GM12878 (cell line): Measurements from ENCODE around the gene FZD2.

Experiments
- CEBPB ChIP-seq, 2 experiments: fragments of 150-350 bp in 1 of 2; IDR thresholded peaks; 2 replicates each; pipeline ENCODE4 v1.6.1; 2012 to 2014; ENCODE audit warnings: low read depth in 2 of 2, low read length in 2 of 2, borderline replicate concordance in 1 of 2, inconsistent platforms in 1 of 2
- CTCF ChIP-seq, 3 experiments: IDR thresholded peaks in 2 of 3; conservative IDR thresholded peaks in 1 of 3; 2 replicates each; pipeline ENCODE4 v1.5.1; 2011; ENCODE audit warnings: low read depth in 3 of 3, low read length in 3 of 3, mild to moderate bottlenecking in 3 of 3, control low read depth in 2 of 3, moderate library complexity in 2 of 3, inconsistent platforms in 1 of 3, mixed read lengths in 1 of 3; ENCODE audit not compliant: control insufficient read depth in 2 of 3, insufficient read depth in 1 of 3; ENCODE audit errors: extremely low read depth in 1 of 3
- EED ChIP-seq: sonication (generic); IDR thresholded peaks from 2 replicates; pipeline ENCODE4 v1.6.1; 2016; ENCODE audit warnings: antibody characterized with exemption, low read depth
- HDAC2 ChIP-seq: fragments of 200-600 bp; sonication (generic); IDR thresholded peaks from 2 replicates; pipeline ENCODE4 v1.6.1; 2017
- MAX ChIP-seq: IDR thresholded peaks from 2 replicates; pipeline ENCODE4 v1.6.1; 2012; ENCODE audit warnings: low read depth, low read length, improper control_type of control experiment
- MLLT1 ChIP-seq: fragments of 450-650 bp; IDR thresholded peaks from 2 replicates; pipeline ENCODE4 v1.6.1; 2016; ENCODE audit warnings: mild to moderate bottlenecking
- NFYB ChIP-seq: IDR thresholded peaks from 2 replicates; pipeline ENCODE4 v1.6.1; 2011; ENCODE audit warnings: low read depth, mild to moderate bottlenecking, low read length, improper control_type of control experiment, moderate library complexity; ENCODE audit not compliant: insufficient read depth
- POLR2A ChIP-seq: IDR thresholded peaks from 2 replicates; pipeline ENCODE4 v1.6.1; 2011; ENCODE audit warnings: low read depth, mild to moderate bottlenecking, low read length
- POLR2AphosphoS2 ChIP-seq: IDR thresholded peaks from 2 replicates; pipeline ENCODE4 v1.6.1; 2011; ENCODE audit warnings: low read depth, mild to moderate bottlenecking, low read length, improper control_type of control experiment, moderate library complexity
- POLR2AphosphoS5 ChIP-seq: IDR thresholded peaks from 2 replicates; pipeline ENCODE4 v1.6.1; 2011; ENCODE audit warnings: mild to moderate bottlenecking, low read length, inconsistent platforms
- RAD51 ChIP-seq: fragments of 450-650 bp; IDR thresholded peaks from 2 replicates; pipeline ENCODE4 v1.6.1; 2016; ENCODE audit warnings: moderate library complexity, mild to moderate bottlenecking, inconsistent platforms
- SIX5 ChIP-seq: IDR thresholded peaks from 2 replicates; pipeline ENCODE4 v1.6.1; 2011; ENCODE audit warnings: mild to moderate bottlenecking, low read depth, low read length, moderate library complexity; ENCODE audit not compliant: severe bottlenecking
- TCF12 ChIP-seq: IDR thresholded peaks from 2 replicates; pipeline ENCODE4 v1.6.1; 2011; ENCODE audit warnings: low read depth, mild to moderate bottlenecking, low read length
- ZBTB4 ChIP-seq: fragments of 450-650 bp; formaldehyde crosslinking; IDR thresholded peaks from 2 replicates; pipeline ENCODE4 v1.4.0; 2022; ENCODE audit warnings: mild to moderate bottlenecking, moderate library complexity

DNA sequence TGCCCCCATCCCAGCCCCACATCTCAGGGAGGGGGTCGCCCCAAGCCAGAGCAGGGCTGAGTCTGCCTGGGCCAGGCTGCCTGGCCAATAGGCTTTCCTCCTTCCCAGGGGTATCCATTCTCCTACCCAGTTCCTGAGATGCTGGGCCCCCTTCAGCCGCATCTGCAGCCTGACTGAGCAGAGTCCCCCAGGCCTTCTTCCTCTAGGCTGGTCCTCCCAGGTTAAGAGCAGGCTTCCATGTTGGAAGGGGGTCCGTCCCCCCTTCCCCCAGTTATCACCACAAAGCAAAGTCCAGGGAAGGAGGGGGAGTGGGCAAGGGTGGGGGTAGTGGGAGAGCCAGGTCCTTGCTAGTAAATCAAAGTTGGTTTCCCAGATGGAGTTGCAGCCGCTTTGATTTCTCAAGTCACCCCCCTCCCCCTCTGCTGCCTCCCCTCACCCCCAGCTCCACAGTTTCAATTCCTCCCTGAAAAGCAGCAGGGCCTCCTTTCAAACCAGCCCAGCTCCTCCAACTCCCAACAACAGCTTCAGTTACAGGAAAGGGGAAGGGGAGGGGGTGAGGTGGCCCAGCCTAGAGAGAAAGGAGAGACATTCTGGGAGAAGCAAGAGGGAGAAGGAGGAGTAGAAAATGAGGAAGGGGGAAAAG, 9.5 kb upstream of the FZD2 start:
- TF ChIP-seq EED, result no peak
- no peak for TF ChIP-seq CEBPB (IDR thresholded peaks at IDR 0.05; ENCODE audit: borderline replicate concordance in 1 of 2, low read depth in 2 of 2, low read length in 2 of 2)
- no peak for TF ChIP-seq TCF12
- no peak for TF ChIP-seq CTCF (IDR thresholded peaks at IDR 0.05 in 2 of 3, conservative IDR thresholded peaks at IDR 0.05 in 1 of 3; ENCODE audit: control insufficient read depth in 2 of 3, extremely low read depth in 1 of 3, insufficient read depth in 1 of 3, low read depth in 3 of 3, low read length in 3 of 3)
- TF ChIP-seq RAD51, result no peak
- no peak for TF ChIP-seq POLR2AphosphoS2
- no peak for TF ChIP-seq POLR2A
- TF ChIP-seq POLR2AphosphoS5, result no peak
- no peak for TF ChIP-seq MAX
- TF ChIP-seq SIX5, result no peak
- TF ChIP-seq NFYB, result no peak
- TF ChIP-seq ZBTB4, result no peak
- no peak for TF ChIP-seq MLLT1
- TF ChIP-seq HDAC2, result no peak
